K562 (cell line): ENCODE data around the gene POP7. TPM values are rescaled to one million over a fixed set of nuclear protein-coding genes. Genes with fewer than 3 reads are reported as not detected.

Experiments
- ATF1 ChIP-seq, 2 experiments: fragments of 450-650 bp in 1 of 2; IDR thresholded peaks; 2 replicates each; pipeline ENCODE4 v1.6.1; 2016; ENCODE audit warnings: missing compliant biosample characterization in 1 of 2, missing genetic modification characterization in 1 of 2
- CBX8 ChIP-seq: fragments of 200-600 bp; sonication (generic); IDR thresholded peaks from 2 replicates; pipeline ENCODE4 v1.6.1; 2012; ENCODE audit warnings: borderline replicate concordance, mixed run types, low read depth, mild to moderate bottlenecking, moderate library complexity, mixed read lengths, low read length, control low read depth, inconsistent platforms; ENCODE audit not compliant: poor library complexity, severe bottlenecking; ENCODE audit errors: extremely low read depth
- EGR1 ChIP-seq: fragments of 450-650 bp; conservative IDR thresholded peaks from 2 replicates; pipeline ENCODE4 v1.6.1; 2017; ENCODE audit warnings: mild to moderate bottlenecking
- ERF ChIP-seq: fragments of 450-650 bp; formaldehyde crosslinking; IDR thresholded peaks from 2 replicates; pipeline ENCODE4 v1.4.0; 2020; ENCODE audit warnings: mild to moderate bottlenecking, mixed read lengths
- ETS2 ChIP-seq: IDR thresholded peaks from 2 replicates; pipeline ENCODE4 v1.6.1; 2016; ENCODE audit warnings: borderline replicate concordance, missing genetic modification characterization, mild to moderate bottlenecking, moderate library complexity, missing compliant biosample characterization; ENCODE audit not compliant: poor library complexity, severe bottlenecking
- HLTF ChIP-seq: fragments of 450-650 bp; IDR thresholded peaks from 2 replicates; pipeline ENCODE4 v1.6.1; 2016
- HNRNPLL ChIP-seq: fragments of 200-400 bp; formaldehyde crosslinking; IDR thresholded peaks from 2 replicates; pipeline ENCODE4 v1.6.1; 2017; ENCODE audit warnings: low read length, low read depth, mild to moderate bottlenecking; ENCODE audit not compliant: poor library complexity, severe bottlenecking
- HNRNPUL1 ChIP-seq: fragments of 200-400 bp; formaldehyde crosslinking; IDR thresholded peaks from 2 replicates; pipeline ENCODE4 v1.6.1; 2017; ENCODE audit warnings: low read length
- MECOM ChIP-seq: fragments of 250-450 bp; sonication (Bioruptor Pico); IDR thresholded peaks from 2 replicates; pipeline ENCODE4 v1.8.0; 2022; ENCODE audit warnings: inconsistent platforms
- MTA3 ChIP-seq: fragments of 450-650 bp; formaldehyde crosslinking; IDR thresholded peaks from 2 replicates; pipeline ENCODE4 v1.6.1; 2017; ENCODE audit warnings: mild to moderate bottlenecking, borderline replicate concordance
- NFYB ChIP-seq: IDR thresholded peaks from 2 replicates; pipeline ENCODE4 v1.6.1; 2011; ENCODE audit warnings: mild to moderate bottlenecking, moderate library complexity; ENCODE audit not compliant: insufficient read length; ENCODE audit errors: extremely low read depth
- NR4A1 ChIP-seq, 2 experiments: fragments of 250-450 bp in 1 of 2; fragments of 450-650 bp in 1 of 2; sonication (Bioruptor Pico) in 1 of 2; IDR thresholded peaks; 2 replicates each; pipeline versions ENCODE4 v1.4.0 to v1.6.1; 2016 to 2020; ENCODE audit warnings: mild to moderate bottlenecking in 2 of 2, missing compliant biosample characterization in 1 of 2, missing genetic modification characterization in 1 of 2, moderate library complexity in 1 of 2
- PHF20 ChIP-seq: fragments of 450-650 bp; IDR thresholded peaks from 2 replicates; pipeline ENCODE4 v1.6.1; 2018; ENCODE audit not compliant: partially characterized antibody
- PHTF2 ChIP-seq: fragments of 250-450 bp; sonication (Bioruptor Pico); IDR thresholded peaks from 2 replicates; pipeline ENCODE4 v1.5.0; 2021; ENCODE audit warnings: mild to moderate bottlenecking
- POLR2A ChIP-seq: fragments of 450-650 bp; conservative IDR thresholded peaks from 2 replicates; pipeline ENCODE4 v1.6.1; 2016
- POLR2H ChIP-seq: IDR thresholded peaks from 2 replicates; pipeline ENCODE4 v1.6.1; 2016; ENCODE audit warnings: missing genetic modification characterization, low read depth, mild to moderate bottlenecking, control low read depth, missing compliant biosample characterization, moderate library complexity
- RBFOX2 ChIP-seq: fragments of 200-400 bp; formaldehyde crosslinking; IDR thresholded peaks from 2 replicates; pipeline ENCODE4 v1.6.1; 2017; ENCODE audit warnings: low read depth, mild to moderate bottlenecking, low read length, moderate library complexity
- RUNX1 ChIP-seq: sonication (generic); IDR thresholded peaks from 2 replicates; pipeline ENCODE4 v1.6.1; 2016; ENCODE audit warnings: antibody characterized with exemption, low read depth
- SUPT5H ChIP-seq: fragments of 450-650 bp; IDR thresholded peaks from 2 replicates; pipeline ENCODE4 v1.6.1; 2016
- TEAD1 ChIP-seq, 2 experiments: fragments of 450-650 bp in 1 of 2; sonication (generic) in 1 of 2; formaldehyde crosslinking; IDR thresholded peaks; 2 replicates each; pipeline versions ENCODE4 v1.4.0 to v1.8.0; 2020 to 2022; ENCODE audit warnings: mild to moderate bottlenecking in 2 of 2, missing genetic modification reagents in 1 of 2
- ZBTB5 ChIP-seq: fragments of 450-650 bp; IDR thresholded peaks from 2 replicates; pipeline ENCODE4 v1.6.1; 2017; ENCODE audit warnings: antibody characterized with exemption
- ZNF384 ChIP-seq: IDR thresholded peaks from 2 replicates; pipeline ENCODE4 v1.6.1; 2012; ENCODE audit warnings: low read depth, low read length, improper control_type of control experiment
- ZNF696 ChIP-seq: fragments of 250-450 bp; sonication (Bioruptor Pico); conservative IDR thresholded peaks from 2 replicates; pipeline ENCODE4 v1.4.0; 2020; ENCODE audit warnings: mild to moderate bottlenecking, moderate library complexity
- polyA plus RNA-seq, 8 experiments: library from polyadenylated mRNA; depleted of rRNA in 4 of 8; stranded (reverse) in 5 of 8; unstranded in 3 of 8; fragments of >200 nt; fragmentation: Nextera tagmentation in 2 of 8; fragmentation: Illumina TruSeq in 1 of 8; extraction: Ambion mirVana in 2 of 8; extraction: Trizol in 1 of 8; gene quantifications; 2 replicates each; pipeline versions ENCODE4 v1.2.1 to v1.2.3, GENCODE V29; 2011 to 2014; ENCODE audit warnings: inconsistent platforms in 1 of 8, missing spikeins in 1 of 8
- total RNA-seq, 7 experiments: library from RNA; depleted of rRNA in 6 of 7; stranded (reverse); fragments of >200 nt in 6 of 7; fragmentation: Illumina TruSeq in 2 of 7; extraction: Trizol in 2 of 7; gene quantifications; 2 replicates each; pipeline versions ENCODE4 v1.2.1 to v1.2.3, GENCODE V29; 2011 to 2021; ENCODE audit warnings: low replicate concordance in 1 of 7
- TF ChIP-seq, protein P1 (sequence below): fragments of 250-450 bp; sonication (Bioruptor Pico); IDR thresholded peaks from 2 replicates; pipeline ENCODE4 v1.8.0; 2022; ENCODE audit warnings: inconsistent platforms
- TF ChIP-seq, protein P2 (sequence below): IDR thresholded peaks from 3 replicates; pipeline ENCODE4 v1.6.1; 2011; ENCODE audit warnings: borderline replicate concordance, mild to moderate bottlenecking; ENCODE audit not compliant: insufficient read length, insufficient read depth

The POP7 gene
- total and polyA plus RNA-seq, 9 of the 15 experiments (the other 6 are each of a cell fraction or from before 2014, with no cell fraction given): 11.5 to 163 (median 68.9) TPM

- TF ChIP-seq, protein P1, sequence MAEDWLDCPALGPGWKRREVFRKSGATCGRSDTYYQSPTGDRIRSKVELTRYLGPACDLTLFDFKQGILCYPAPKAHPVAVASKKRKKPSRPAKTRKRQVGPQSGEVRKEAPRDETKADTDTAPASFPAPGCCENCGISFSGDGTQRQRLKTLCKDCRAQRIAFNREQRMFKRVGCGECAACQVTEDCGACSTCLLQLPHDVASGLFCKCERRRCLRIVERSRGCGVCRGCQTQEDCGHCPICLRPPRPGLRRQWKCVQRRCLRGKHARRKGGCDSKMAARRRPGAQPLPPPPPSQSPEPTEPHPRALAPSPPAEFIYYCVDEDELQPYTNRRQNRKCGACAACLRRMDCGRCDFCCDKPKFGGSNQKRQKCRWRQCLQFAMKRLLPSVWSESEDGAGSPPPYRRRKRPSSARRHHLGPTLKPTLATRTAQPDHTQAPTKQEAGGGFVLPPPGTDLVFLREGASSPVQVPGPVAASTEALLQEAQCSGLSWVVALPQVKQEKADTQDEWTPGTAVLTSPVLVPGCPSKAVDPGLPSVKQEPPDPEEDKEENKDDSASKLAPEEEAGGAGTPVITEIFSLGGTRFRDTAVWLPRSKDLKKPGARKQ (CRISPR knock-in tag): no peak
- no peak for TF ChIP-seq HNRNPUL1
- TF ChIP-seq RUNX1: 0 out of 2 replicates have a peak, but pooled peaks have one; percentile 14
- no peak for TF ChIP-seq CBX8
- TF ChIP-seq PHF20: no peak
- TF ChIP-seq NR4A1 (CRISPR knock-in tag; IDR thresholded peaks at IDR 0.05): no peak
- TF ChIP-seq NR4A1 (tag; IDR thresholded peaks at IDR 0.05): no peak
- TF ChIP-seq RBFOX2: peak; percentile 63
- no peak for TF ChIP-seq POLR2H (tag)
- no peak for TF ChIP-seq MECOM (CRISPR knock-in tag)
- TF ChIP-seq ZNF384: peak; percentile 53; the same call in 1 of the 2 replicates
- TF ChIP-seq, protein P2, sequence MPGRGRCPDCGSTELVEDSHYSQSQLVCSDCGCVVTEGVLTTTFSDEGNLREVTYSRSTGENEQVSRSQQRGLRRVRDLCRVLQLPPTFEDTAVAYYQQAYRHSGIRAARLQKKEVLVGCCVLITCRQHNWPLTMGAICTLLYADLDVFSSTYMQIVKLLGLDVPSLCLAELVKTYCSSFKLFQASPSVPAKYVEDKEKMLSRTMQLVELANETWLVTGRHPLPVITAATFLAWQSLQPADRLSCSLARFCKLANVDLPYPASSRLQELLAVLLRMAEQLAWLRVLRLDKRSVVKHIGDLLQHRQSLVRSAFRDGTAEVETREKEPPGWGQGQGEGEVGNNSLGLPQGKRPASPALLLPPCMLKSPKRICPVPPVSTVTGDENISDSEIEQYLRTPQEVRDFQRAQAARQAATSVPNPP: no peak
- peak; percentile 58; the same call in 1 of the 2 replicates for TF ChIP-seq SUPT5H
- peak; percentile 60 for TF ChIP-seq EGR1
- no peak for TF ChIP-seq HNRNPLL
- no peak for TF ChIP-seq MTA3
- 0 out of 4 replicates have a peak, but pooled peaks of 1 of the 2 experiments have one; percentile 26 for TF ChIP-seq TEAD1 (CRISPR knock-in tag; IDR thresholded peaks at IDR 0.05)
- no peak for TF ChIP-seq HLTF
- TF ChIP-seq POLR2A: peak; percentile 65
- no peak for TF ChIP-seq PHTF2 (CRISPR knock-in tag)
- TF ChIP-seq ATF1 (CRISPR knock-in tag; IDR thresholded peaks at IDR 0.05): no peak
- TF ChIP-seq ATF1 (tag; IDR thresholded peaks at IDR 0.05): no peak
- TF ChIP-seq ZBTB5: no peak
- no peak for TF ChIP-seq ETS2 (tag)
- no peak for TF ChIP-seq ZNF696 (CRISPR knock-in tag)
- TF ChIP-seq ERF (CRISPR knock-in tag): no peak
- TF ChIP-seq NFYB: no peak
Observed at GRCh38 chr7:100680576-100681271, 25.2 kb upstream of the POP7 start (continued).
